ENCODE measurements around the gene GHRH.

- TF ChIP-seq CTCF (conservative IDR thresholded peaks at IDR 0.05; ENCODE audit: low read length) (no peak), EZH2phosphoT487 (IDR thresholded peaks at IDR 0.05; ENCODE audit: borderline replicate concordance, low read depth, low read length) (no peak)
Observed at GRCh38 chr20:37228656-37229055, 33.0 kb downstream of the GHRH start.
